Stimulated activated CD4-positive, alpha-beta T cell treated with anti-CD3 and anti-CD28 coated beads, Interleukin-1b, Interleukin-23, amount 100 ng/mL, for 48 hours (primary cell): ENCODE data around the gene CENPL.
A peak's percentile ranks its signal among the peaks of the same experiment; 100 is the strongest.
"Not testable (repeated sequence)": the region's sequence is repeated elsewhere in the genome, so short reads cannot be mapped to it uniquely, and the experiment has no call there.

Experiments used
- DNase-seq: peaks from one replicate; pipeline ENCODE4 v3.0.0-alpha.2; 2020

The CENPL gene, protein sequence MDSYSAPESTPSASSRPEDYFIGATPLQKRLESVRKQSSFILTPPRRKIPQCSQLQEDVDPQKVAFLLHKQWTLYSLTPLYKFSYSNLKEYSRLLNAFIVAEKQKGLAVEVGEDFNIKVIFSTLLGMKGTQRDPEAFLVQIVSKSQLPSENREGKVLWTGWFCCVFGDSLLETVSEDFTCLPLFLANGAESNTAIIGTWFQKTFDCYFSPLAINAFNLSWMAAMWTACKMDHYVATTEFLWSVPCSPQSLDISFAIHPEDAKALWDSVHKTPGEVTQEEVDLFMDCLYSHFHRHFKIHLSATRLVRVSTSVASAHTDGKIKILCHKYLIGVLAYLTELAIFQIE

DNA sequence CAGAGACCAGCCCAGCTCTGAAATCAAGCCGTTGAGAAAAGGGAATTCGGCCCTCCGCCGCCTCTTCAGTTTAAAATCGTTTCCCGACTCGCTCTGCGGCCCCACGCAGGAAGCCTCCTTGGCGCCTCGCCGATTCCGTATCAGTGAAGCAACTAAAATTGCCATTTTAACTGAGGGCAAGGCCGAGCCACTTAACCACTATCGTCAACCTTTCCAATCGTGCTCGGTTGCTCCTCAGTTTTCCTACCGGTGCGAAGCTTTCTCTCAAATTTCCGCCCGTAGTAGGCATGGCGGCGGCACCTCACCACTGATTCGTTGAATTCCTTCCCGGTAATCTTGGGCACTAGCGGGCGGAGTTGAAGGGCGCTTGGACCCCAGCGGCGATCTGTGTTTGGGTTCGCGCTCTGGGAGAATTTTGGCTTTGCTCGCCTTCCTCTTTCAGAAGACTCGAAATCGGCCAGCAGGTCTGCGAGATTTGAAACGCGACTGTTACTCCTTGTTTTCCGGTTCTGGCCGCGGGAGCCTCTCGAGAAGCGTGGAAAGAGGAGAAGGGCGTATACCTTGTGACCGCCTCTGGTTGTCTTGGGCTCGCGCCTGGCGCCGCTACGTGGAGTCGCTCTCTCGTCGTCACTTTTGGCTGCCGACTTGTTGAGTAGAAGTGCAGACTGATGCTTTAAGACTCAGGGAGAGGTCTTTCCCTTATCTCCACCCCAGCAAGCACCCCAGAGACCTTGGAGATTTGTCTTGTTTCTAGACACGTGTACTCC lies at the start of gene CENPL, which contains the start of gene DARS2:
CENPL (minus strand) TSS at position 569 of the 767 bp plus-strand sequence. CDS start 13,584 bp downstream, outside the sequence.
DARS2 (plus strand) TSS at position 359 of the 767 bp plus-strand sequence. CDS start 557 bp downstream, outside the sequence.
- peak; percentile 93 for DNase-seq

DNA sequence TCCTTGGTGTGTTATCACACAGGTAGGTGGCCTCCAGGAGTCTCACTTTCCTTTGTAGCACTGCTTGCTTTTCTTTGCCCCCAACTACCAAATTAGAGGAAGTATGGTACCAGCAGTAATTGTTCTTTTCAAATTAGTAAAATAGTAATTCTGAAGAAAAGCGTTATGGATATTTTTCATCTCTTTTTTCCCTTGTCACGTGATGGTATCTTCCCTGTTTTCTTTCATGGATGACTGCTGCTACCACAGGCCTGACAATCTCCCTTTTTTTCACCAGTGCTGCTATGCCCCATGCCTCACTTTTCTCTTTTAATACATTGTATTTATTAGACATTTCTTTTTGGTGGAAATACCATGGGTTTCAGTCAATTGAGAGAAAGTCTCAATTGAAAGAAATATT lies 46.8 kb upstream of the CENPL start:
- no peak for DNase-seq

DNA sequence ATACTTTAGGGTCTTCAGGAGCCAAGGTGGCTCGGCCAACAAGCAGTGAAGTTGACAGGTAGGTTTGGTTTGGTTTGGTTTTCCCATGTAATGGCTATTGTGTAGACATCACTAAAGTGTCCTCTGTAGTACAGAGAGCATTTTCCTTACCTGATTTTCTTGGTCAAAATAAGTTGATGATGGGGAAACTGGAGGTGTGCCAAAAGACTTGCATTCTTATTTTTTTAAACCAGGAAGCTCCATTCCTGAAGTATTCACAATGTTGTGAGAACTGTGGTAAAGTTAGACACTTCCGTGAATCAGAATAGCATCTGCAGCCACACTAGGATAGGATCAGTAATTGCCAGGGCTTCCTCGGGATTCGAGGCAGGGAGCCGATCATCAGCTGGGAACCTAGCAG lies 46.4 kb upstream of the CENPL start:
- DNase-seq = no peak

DNA sequence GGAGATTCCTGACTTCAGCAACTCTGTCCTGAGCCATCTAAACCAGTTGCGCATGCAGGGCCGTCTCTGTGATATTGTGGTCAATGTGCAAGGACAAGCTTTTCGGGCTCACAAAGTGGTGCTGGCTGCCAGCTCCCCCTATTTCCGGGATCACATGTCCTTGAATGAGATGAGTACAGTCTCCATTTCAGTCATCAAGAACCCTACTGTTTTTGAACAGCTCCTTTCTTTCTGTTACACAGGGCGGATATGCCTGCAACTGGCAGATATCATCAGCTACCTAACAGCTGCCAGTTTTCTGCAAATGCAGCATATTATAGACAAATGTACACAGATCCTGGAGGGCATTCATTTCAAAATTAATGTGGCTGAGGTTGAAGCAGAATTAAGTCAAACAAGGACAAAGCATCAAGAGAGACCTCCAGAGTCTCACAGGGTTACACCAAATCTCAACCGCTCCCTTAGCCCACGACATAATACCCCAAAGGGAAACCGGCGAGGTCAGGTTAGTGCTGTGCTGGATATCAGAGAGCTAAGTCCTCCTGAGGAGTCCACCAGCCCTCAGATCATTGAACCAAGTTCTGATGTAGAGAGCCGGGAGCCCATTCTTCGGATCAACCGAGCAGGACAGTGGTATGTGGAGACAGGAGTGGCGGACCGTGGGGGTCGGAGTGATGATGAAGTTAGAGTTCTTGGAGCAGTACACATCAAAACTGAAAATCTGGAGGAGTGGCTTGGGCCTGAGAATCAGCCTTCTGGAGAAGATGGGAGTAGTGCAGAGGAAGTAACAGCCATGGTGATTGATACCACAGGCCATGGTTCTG lies 45.8 kb upstream of the CENPL start:
- peak; percentile 36 for DNase-seq

DNA sequence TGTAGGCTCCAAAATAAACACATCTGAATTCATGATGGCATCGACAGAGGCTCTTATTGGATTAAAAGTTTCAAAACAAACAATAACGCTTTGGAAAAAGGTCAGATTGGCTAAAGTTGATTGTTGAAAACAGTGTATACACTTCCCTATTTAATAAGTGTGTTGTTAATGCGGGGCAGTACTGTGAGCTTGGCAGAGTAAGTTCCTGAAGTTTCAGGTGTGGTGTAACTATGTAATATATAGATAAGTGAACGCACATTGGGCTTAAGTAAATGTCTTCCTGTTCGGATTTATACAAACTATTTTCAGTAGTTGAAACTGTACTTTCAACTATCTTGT lies 44.3 kb upstream of the CENPL start:
- no peak for DNase-seq

DNA sequence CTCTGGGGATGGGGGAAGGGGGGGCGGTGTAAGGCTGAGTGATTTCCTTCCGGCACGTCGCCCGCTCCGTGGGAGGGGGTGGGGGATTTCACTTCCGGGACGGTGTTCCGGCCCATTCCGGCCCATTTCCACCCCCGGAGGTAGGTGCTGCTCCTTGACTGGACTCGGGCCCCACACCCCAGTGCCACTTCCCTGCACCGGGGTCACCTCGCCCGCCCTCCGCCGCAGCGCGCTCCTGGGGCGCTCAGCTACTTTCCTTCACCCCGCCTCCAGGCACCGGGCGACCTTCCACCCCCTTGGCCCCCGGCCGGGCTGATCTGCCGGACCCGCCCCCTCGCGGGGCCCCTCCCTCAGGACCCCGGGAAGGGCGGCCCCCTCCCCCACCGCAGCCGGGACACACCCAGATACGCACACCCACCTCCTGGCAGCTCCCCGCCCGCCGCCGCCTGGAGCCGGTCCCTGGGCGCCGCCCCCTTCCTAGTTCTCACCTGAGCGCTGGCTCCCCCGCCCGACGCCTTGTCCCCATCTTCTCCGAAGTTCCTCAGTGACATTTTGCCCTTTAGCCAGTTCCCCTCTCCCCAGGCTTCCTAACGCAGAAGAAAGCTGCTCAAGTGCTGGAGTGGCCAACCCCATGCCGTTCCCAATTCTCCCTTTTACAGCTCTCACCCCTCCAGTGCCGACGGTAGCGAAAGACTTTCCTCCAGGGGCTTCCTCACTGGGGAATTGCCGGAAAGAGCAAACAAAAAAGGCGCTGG lies 43.8 kb upstream of the CENPL start, which contains the start of gene ZBTB37:
ZBTB37 (plus strand) TSS at position 115 of the 755 bp plus-strand sequence. CDS start 1,846 bp downstream, outside the sequence.
- DNase-seq = peak; percentile 95

DNA sequence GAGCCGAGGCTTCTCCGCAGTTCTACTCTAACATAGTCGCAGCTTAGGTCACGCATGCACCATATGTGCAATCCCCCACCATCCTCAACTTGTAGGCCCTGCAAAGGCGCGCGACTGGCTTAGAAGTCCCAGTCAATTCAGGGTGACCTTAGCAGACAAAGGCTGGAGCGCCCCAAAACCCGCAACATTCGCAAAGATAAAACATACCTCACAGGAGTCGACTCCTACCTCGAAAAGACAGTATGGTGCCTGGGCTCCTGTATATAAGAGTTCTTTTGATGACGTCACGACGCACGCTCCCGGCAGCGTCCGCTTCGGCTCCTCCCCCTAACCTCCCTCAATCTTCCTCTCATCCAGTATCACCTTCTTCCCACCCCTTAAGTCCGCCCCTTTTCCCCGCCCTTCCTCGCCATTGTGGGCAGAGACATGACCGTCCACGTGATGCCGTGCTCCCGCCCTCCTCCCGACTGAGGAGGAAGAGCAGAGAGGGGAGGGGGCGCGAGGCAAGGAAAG lies 43.1 kb upstream of the CENPL start, which contains the start of gene GAS5:
GAS5 (minus strand) TSS at position 237 of the 513 bp plus-strand sequence.
- peak; percentile 100 for DNase-seq

DNA sequence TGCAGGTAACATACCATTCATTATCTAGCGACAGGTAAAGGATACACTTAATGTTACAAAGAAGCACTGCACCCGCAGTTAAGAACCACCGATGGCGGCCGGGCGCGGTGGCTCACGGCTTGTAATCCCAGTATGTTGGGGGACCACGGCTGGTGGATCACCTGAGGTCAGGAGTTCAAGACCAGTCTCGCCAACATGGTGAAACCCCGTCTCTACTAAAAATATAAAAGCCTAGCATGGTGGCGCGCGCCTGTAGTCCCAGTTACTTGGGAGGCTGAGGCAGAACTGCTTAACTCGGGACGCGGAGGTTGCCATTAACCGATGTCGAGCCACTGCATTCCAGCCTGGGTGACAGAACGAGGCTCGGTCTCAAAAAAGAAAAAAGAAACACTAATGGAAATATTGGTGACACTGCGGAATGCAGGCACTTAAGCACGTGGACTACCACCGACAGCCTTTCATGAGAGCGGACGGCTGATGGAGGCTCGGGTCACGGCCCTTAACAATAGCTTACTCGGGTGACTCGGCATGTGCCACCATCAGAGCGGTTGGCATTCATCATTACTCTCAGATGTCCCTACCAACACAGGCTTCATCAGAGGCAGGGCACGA lies 42.6 kb upstream of the CENPL start:
- peak; percentile 44 for DNase-seq

DNA sequence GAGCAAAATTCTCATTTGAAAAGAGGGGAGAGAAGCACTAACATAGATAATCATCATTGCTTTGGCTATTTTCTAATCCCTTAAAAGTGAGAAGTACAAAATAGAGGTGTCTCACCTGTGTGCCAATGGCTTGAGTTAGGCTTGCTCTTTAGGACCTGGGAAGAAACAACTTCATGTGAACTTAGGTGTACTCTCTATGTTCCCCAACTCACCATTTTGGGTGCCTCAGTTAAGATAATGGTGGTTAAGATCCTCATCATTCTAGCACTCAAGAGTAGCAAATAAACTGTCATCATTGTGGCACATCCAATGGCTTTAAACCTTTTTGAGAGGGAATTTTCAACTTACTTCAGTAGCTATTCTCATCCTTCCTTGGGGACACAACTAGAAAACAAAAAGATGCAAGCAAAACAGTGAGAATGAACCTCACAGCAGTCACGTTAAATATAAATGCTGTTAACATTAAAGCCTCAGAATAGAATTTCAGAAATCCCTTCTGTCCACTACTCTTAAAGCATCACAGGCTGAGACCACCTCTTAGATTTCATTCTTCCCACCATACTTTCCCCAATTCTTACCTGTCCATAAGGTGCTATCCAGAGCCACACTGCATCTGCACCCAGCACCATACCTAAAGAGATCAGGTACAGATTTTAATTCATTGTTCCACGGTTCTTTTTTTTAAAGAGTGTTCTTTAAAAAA lies 41.9 kb upstream of the CENPL start:
- no peak for DNase-seq

DNA sequence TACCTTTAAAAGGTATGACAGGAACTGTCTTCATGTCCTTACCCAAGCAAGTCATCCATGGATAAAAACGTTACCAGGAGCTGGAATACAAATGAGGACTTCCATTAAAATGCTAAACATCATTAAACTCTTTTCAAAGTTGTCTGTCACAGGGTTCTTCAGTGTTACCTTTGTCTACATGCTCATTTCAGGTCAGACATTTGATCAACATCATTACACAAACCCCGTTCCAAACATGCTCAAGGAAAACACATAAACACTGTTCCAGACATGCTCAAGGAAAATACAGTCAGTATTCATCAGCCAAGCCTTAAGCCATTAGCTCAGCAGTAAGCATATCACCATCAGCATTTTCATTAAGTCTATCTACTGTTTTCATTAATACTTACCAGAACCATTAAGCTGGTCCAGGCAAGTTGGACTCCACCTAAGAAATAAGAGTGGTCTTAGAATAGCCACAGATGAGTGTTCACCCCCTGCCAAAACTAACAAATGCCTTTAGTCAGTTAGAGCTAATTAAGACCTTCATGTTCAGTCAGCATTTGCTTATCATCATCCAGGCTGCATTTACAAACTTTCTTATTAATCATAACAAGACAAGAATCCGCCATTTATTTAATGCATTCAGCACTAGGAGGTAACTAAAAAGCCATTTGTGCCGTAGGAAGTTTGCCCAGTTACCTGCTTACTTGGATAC lies 40.9 kb upstream of the CENPL start:
- no peak for DNase-seq

DNA sequence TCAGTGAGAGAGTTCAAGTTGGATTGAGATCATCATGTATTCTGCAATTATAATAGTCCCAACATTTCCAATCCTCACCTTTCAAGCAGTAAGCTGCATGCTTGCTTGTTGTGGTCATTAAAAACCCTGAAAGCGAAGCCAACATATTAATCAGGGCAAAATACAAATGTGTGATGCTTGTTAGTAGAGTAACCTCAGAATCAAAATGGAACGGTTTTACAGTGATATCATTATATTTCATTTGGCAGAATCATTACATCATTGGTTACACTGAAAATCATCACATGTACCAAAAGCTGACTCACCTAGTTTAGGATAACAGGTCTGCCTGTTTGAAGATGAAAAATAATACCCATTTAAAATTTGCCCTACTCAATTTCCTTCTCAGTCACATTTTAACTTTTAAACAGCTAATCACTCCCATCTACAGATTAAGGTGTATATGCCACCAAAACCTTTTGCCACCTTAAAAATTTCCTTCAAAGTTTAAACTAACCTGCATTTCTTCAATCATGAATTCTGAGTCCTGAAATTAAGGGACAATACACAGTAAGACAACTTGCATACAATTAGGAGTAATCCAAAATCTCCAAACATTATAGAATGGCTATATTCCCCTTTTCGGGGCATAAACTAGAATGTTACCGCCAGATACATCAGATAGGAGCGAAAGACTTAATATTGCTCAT lies 39.6 kb upstream of the CENPL start:
- DNase-seq = no peak

DNA sequence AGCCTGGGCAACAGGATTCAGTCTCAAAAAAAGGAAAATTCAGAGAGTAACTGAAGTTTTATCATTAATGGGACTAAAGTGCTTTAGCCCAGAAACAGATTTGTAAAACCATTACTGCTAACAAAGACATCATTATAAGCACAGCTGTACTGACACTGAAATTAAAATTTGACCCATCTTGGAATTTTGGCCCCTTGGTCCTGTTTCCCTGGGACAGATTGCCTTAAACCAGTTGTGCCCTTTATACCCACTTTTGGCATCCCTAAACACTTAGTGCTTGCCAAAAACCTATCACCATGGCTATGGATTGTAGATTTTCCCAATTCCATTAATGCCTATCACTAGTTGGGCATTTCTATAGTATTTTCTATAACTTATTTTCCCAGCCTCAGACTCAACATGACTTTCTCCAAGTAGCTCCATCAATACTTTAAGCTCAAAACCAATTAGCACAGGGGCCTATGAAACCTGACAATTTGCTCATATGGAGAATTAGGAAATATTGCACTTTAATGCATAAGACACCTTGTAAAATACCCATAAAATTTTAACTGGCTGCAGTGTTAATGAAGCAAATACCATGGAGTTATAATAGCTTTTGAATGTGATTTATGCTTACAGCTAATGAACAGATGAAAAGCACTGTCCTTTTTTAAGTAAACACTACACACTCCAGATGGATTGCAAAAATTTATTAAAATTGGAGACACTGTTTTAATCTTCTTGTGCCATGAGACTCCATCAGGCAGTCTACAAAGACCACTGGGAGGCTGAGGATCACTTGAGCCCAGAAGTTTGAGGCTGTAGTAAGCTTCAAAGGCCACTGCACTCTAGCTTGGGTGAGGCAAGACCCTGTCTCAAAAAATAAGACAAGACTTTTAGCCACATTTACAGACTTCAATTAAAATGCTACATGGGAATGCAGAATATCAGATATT lies 38.8 kb upstream of the CENPL start:
- no peak for DNase-seq

DNA sequence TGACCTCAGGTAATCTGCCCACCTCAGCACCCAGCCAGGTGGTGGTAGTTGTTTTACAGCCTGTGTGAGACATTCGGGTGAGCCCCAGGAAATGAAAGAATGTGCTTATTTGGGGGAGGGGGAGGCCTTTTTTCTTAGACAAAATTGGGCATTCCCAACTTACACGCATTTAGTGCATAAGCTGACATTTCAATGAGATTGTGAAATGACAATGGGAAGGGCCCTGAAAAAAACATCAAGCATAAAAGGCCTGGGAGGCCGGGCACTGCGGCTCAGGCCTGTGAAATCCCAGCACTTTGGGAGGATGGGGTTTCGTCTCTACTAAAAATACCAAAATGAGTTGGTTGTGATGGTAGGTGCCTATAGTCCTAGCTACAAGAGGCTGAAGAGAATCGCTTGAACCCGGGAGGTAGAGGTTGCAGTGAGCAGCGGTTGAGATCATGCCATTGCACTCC lies 38.1 kb upstream of the CENPL start:
- no peak for DNase-seq

DNA sequence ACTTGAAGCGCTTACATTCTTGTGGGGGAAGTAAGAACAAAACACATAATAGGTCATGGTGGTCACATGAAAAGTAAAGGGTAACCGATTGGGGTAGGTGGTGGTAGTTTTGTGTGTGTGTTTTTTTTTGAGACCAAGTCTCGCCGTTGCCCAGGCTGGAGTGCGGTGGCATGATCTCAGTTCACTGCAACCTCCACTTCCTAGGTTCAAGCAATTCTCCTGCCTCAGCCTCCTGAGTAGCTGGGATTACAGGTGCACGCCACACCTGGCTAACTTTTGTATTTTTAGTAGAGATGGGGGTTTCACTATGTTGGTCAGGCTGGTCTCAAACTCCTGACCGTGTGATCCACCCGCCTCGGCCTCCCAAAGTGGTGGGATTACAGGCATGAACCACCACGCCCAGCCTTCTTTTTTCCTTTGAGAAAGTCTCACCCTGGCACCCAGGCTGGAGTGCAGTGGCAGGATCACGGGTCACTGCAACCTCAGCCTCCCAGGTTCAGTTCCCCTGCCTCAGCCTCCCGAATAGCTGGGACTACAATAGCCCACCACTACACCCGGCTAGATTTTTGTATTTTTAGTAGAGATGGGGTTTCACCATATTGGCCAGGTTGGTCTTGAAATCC lies 37.6 kb upstream of the CENPL start:
- DNase-seq = peak; percentile 27

DNA sequence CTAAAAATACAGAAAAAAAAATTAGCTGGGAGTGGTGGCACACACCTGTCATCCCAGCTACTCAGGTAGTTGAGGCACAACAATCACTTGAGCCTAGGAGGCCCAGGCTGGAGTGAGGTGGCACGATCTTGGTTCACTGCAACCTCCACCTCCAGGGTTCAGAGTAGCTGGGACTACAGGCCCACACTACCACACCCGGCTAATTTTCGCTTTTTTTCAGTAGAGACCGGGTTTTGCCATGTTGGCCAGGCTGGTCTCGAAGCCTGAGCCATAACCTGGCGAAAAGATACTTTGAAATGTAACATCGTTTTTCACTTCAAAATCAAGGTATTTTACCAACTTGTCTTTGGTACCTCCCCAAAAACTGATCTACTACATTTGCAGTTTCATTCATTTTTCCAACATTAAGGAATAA lies 37.1 kb upstream of the CENPL start:
- peak; percentile 34 for DNase-seq

DNA sequence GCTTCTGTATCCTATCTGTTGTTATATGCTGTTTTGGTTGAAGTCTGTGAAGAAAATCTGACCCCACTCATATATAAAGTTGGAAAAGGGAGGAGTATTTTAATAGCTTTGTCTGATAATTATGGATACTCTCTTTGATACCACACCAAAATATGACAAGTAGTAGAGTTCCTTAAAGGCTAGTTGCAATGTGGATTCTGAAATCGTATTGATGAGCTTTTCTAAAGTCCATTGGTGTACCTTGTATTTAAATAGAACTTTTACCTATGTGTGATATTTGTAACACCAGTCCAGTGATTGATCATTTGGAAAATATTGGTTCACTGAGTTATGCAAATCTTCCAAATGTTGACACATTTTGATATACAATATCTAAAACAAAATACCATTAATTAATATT lies 35.4 kb upstream of the CENPL start:
- no peak for DNase-seq

DNA sequence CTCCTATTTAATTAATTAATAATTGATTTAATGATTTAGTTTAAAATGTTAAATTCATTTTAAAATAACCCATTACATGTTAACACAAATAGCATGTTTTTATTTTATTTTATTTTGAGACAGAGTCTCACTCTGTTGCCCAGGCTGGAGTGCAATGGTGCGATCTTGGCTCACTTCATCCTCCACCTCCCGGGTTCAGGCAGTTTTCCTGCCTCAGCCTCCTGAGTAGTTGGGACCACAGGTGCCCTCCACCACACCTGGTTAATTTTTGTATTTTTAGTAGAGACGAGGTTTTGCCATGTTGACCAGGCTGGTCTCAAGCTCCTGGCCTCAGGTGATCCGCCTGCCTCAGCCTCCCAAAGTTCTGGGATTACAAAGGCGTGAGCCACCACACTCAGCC lies 34.9 kb upstream of the CENPL start:
- DNase-seq = not testable (repeated sequence)

DNA sequence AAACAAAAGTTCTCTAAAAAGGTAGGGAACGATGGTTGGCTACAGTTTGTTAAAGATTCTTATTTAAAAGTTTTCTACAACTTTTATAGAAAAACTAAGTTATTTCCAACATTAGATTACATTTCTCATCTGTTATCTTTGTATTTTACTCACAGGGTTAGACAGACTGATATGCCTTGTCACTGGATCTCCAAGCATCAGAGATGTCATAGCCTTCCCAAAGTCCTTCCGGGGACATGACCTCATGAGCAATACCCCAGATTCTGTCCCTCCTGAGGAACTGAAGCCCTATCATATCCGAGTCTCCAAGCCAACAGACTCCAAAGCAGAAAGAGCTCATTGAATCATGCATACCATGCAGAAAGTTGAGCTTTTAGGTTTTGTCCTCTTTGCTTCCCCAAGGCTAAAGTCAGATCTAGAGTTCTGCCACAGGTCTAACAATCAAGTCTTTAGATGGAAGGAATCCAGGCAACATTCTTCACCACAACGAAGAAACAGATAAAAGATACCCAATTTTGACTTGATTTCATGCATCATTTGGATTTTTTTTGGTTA lies 32.8 kb upstream of the CENPL start:
- no peak for DNase-seq
